ENCODE measurements around the gene ETS1.
A peak's percentile ranks its signal among the peaks of the same experiment; 100 is the strongest.

ETS1 gene

GRCh38 chr11:128420951-128421350 lies 166.4 kb downstream of the ETS1 start:
- no peak overlapping the region for H3K9ac ChIP-seq (ENCODE audit: low read length in 5 of 5)

GRCh38 chr11:128420265-128420664 lies 167.1 kb downstream of the ETS1 start:
- H3K27me3 ChIP-seq (ENCODE audit: control insufficient read depth in 5 of 5, insufficient read depth in 4 of 5, low read length in 5 of 5) = peaks cover 0 to 2% (median 0%) of the 10 kb centered on the region in 5 donors
- peaks cover 12 to 43% (median 19%) of the 10 kb centered on the region in 5 donors for H3K4me1 ChIP-seq (ENCODE audit: control insufficient read depth in 5 of 5, insufficient read depth in 5 of 5, low read length in 5 of 5)
- H3K4me3 ChIP-seq (ENCODE audit: low read depth in 1 of 5, low read length in 5 of 5) = no peak overlapping the region
- H3K27ac ChIP-seq (ENCODE audit: low read depth, low read length) = no peak overlapping the region
- H3K9ac ChIP-seq (ENCODE audit: low read length in 5 of 5) = no peak overlapping the region
- no peaks in the 10 kb centered on the region for H3K9me3 ChIP-seq (ENCODE audit: control insufficient read depth in 5 of 5, low read length in 5 of 5)
- H3K36me3 ChIP-seq (ENCODE audit: control insufficient read depth in 5 of 5, insufficient read depth in 5 of 5, low read length in 5 of 5) = no peaks in the 10 kb centered on the region

More at GRCh38 chr11:128420951-128421350, 166.4 kb downstream of the ETS1 start:
- Histone ChIP-seq H3K4me3 (ENCODE audit: low read depth in 1 of 5, low read length in 5 of 5) (no peak overlapping the region), H3K4me1 (ENCODE audit: control insufficient read depth in 5 of 5, insufficient read depth in 5 of 5, low read length in 5 of 5) (peaks cover 13 to 40% (median 19%) of the 10 kb centered on the region in 5 donors), H3K36me3 (ENCODE audit: control insufficient read depth in 5 of 5, insufficient read depth in 5 of 5, low read length in 5 of 5) (no peaks in the 10 kb centered on the region), H3K27me3 (ENCODE audit: control insufficient read depth in 5 of 5, insufficient read depth in 4 of 5, low read length in 5 of 5) (peaks cover 0 to 2% (median 0%) of the 10 kb centered on the region in 5 donors), H3K9me3 (ENCODE audit: control insufficient read depth in 5 of 5, low read length in 5 of 5) (no peaks in the 10 kb centered on the region), H3K27ac (ENCODE audit: low read depth, low read length) (no peak overlapping the region)

- Histone ChIP-seq H3K27me3 (ENCODE audit: control insufficient read depth in 5 of 5, insufficient read depth in 4 of 5, low read length in 5 of 5) (peaks cover 0 to 2% (median 0%) of the 10 kb centered on the region in 5 donors), H3K9ac (ENCODE audit: low read length in 5 of 5) (no peak overlapping the region), H3K27ac (ENCODE audit: low read depth, low read length) (no peak overlapping the region), H3K36me3 (ENCODE audit: control insufficient read depth in 5 of 5, insufficient read depth in 5 of 5, low read length in 5 of 5) (no peaks in the 10 kb centered on the region), H3K9me3 (ENCODE audit: control insufficient read depth in 5 of 5, low read length in 5 of 5) (no peaks in the 10 kb centered on the region), H3K4me3 (ENCODE audit: low read depth in 1 of 5, low read length in 5 of 5) (no peak overlapping the region), H3K4me1 (ENCODE audit: control insufficient read depth in 5 of 5, insufficient read depth in 5 of 5, low read length in 5 of 5) (peaks cover 1 to 33% (median 10%) of the 10 kb centered on the region in 5 donors)
Measured at GRCh38 chr11:128419012-128419767, 168.2 kb downstream of the ETS1 start.

GRCh38 chr11:128417607-128418324 lies 169.6 kb downstream of the ETS1 start:
- H3K4me3 ChIP-seq (ENCODE audit: low read depth in 1 of 5, low read length in 5 of 5) = no peak overlapping the region
- H3K9me3 ChIP-seq (ENCODE audit: control insufficient read depth in 5 of 5, low read length in 5 of 5) = no peaks in the 10 kb centered on the region
- H3K9ac ChIP-seq (ENCODE audit: low read length in 5 of 5) = no peak overlapping the region
- peaks cover 0 to 19% (median 2%) of the 10 kb centered on the region in 5 donors for H3K4me1 ChIP-seq (ENCODE audit: control insufficient read depth in 5 of 5, insufficient read depth in 5 of 5, low read length in 5 of 5)
- no peaks in the 10 kb centered on the region for H3K36me3 ChIP-seq (ENCODE audit: control insufficient read depth in 5 of 5, insufficient read depth in 5 of 5, low read length in 5 of 5)
- no peaks in the 10 kb centered on the region for H3K27me3 ChIP-seq (ENCODE audit: control insufficient read depth in 5 of 5, insufficient read depth in 4 of 5, low read length in 5 of 5)
- H3K27ac ChIP-seq (ENCODE audit: low read depth, low read length) = no peak overlapping the region

- no peaks in the 10 kb centered on the region for H3K9me3 ChIP-seq (ENCODE audit: control insufficient read depth in 5 of 5, low read length in 5 of 5)
- H3K36me3 ChIP-seq (ENCODE audit: control insufficient read depth in 5 of 5, insufficient read depth in 5 of 5, low read length in 5 of 5) = no peaks in the 10 kb centered on the region
- H3K9ac ChIP-seq (ENCODE audit: low read length in 5 of 5) = no peak overlapping the region
- no peaks in the 10 kb centered on the region for H3K27me3 ChIP-seq (ENCODE audit: control insufficient read depth in 5 of 5, insufficient read depth in 4 of 5, low read length in 5 of 5)
- H3K4me3 ChIP-seq (ENCODE audit: low read depth in 1 of 5, low read length in 5 of 5) = no peak overlapping the region
- no peak overlapping the region for H3K27ac ChIP-seq (ENCODE audit: low read depth, low read length)
- H3K4me1 ChIP-seq (ENCODE audit: control insufficient read depth in 5 of 5, insufficient read depth in 5 of 5, low read length in 5 of 5) = peaks cover 0 to 21% (median 2%) of the 10 kb centered on the region in 5 donors
Measured at GRCh38 chr11:128416976-128417375, 170.4 kb downstream of the ETS1 start.

GRCh38 chr11:128415539-128415938 lies 171.8 kb downstream of the ETS1 start:
- Histone ChIP-seq H3K4me3 (ENCODE audit: low read depth in 1 of 5, low read length in 5 of 5) (no peak overlapping the region), H3K4me1 (ENCODE audit: control insufficient read depth in 5 of 5, insufficient read depth in 5 of 5, low read length in 5 of 5) (peaks cover 0 to 29% (median 2%) of the 10 kb centered on the region in 5 donors), H3K27ac (ENCODE audit: low read depth, low read length) (no peak overlapping the region), H3K9me3 (ENCODE audit: control insufficient read depth in 5 of 5, low read length in 5 of 5) (no peaks in the 10 kb centered on the region), H3K36me3 (ENCODE audit: control insufficient read depth in 5 of 5, insufficient read depth in 5 of 5, low read length in 5 of 5) (no peaks in the 10 kb centered on the region), H3K9ac (ENCODE audit: low read length in 5 of 5) (no peak overlapping the region), H3K27me3 (ENCODE audit: control insufficient read depth in 5 of 5, insufficient read depth in 4 of 5, low read length in 5 of 5) (no peaks in the 10 kb centered on the region)

- Histone ChIP-seq H3K9me3 (ENCODE audit: control insufficient read depth in 5 of 5, low read length in 5 of 5) (no peaks in the 10 kb centered on the region), H3K4me1 (ENCODE audit: control insufficient read depth in 5 of 5, insufficient read depth in 5 of 5, low read length in 5 of 5) (peaks cover 2 to 33% (median 7%) of the 10 kb centered on the region in 5 donors), H3K36me3 (ENCODE audit: control insufficient read depth in 5 of 5, insufficient read depth in 5 of 5, low read length in 5 of 5) (no peaks in the 10 kb centered on the region), H3K9ac (ENCODE audit: low read length in 5 of 5) (no peak overlapping the region), H3K4me3 (ENCODE audit: low read depth in 1 of 5, low read length in 5 of 5) (no peak overlapping the region), H3K27me3 (ENCODE audit: control insufficient read depth in 5 of 5, insufficient read depth in 4 of 5, low read length in 5 of 5) (no peaks in the 10 kb centered on the region), H3K27ac (ENCODE audit: low read depth, low read length) (no peak overlapping the region)
Measured at GRCh38 chr11:128412847-128413791, 174.2 kb downstream of the ETS1 start.

GRCh38 chr11:128411812-128412211 lies 175.5 kb downstream of the ETS1 start:
- H3K9me3 ChIP-seq (ENCODE audit: control insufficient read depth in 5 of 5, low read length in 5 of 5) = no peaks in the 10 kb centered on the region
- H3K27me3 ChIP-seq (ENCODE audit: control insufficient read depth in 5 of 5, insufficient read depth in 4 of 5, low read length in 5 of 5) = no peaks in the 10 kb centered on the region
- no peaks in the 10 kb centered on the region for H3K36me3 ChIP-seq (ENCODE audit: control insufficient read depth in 5 of 5, insufficient read depth in 5 of 5, low read length in 5 of 5)
- peaks cover 0 to 26% (median 8%) of the 10 kb centered on the region in 5 donors for H3K4me1 ChIP-seq (ENCODE audit: control insufficient read depth in 5 of 5, insufficient read depth in 5 of 5, low read length in 5 of 5)
- H3K4me3 ChIP-seq (ENCODE audit: low read depth in 1 of 5, low read length in 5 of 5) = no peak overlapping the region
- no peak overlapping the region for H3K9ac ChIP-seq (ENCODE audit: low read length in 5 of 5)
- H3K27ac ChIP-seq (ENCODE audit: low read depth, low read length) = peak overlapping the region; percentile 13

GRCh38 chr11:128411150-128411549 lies 176.2 kb downstream of the ETS1 start:
- Histone ChIP-seq H3K4me3 (ENCODE audit: low read depth in 1 of 5, low read length in 5 of 5) (no peak overlapping the region), H3K9ac (ENCODE audit: low read length in 5 of 5) (no peak overlapping the region), H3K4me1 (ENCODE audit: control insufficient read depth in 5 of 5, insufficient read depth in 5 of 5, low read length in 5 of 5) (peaks cover 0 to 26% (median 8%) of the 10 kb centered on the region in 5 donors), H3K27ac (ENCODE audit: low read depth, low read length) (no peak overlapping the region), H3K36me3 (ENCODE audit: control insufficient read depth in 5 of 5, insufficient read depth in 5 of 5, low read length in 5 of 5) (no peaks in the 10 kb centered on the region), H3K9me3 (ENCODE audit: control insufficient read depth in 5 of 5, low read length in 5 of 5) (no peaks in the 10 kb centered on the region), H3K27me3 (ENCODE audit: control insufficient read depth in 5 of 5, insufficient read depth in 4 of 5, low read length in 5 of 5) (no peaks in the 10 kb centered on the region)

Data from subcutaneous abdominal adipose tissue (tissue), 5 donors.